ENCODE measurements around the gene MSH3.

MSH3 gene

GRCh38 chr5:80756292-80756691 lies 101.8 kb downstream of the MSH3 start:
- H3K4me2 ChIP-seq (ENCODE audit: low read length): no peak overlapping the region
- H3K27me3 ChIP-seq (ENCODE audit: control insufficient read depth, low read length): no peaks in the 10 kb centered on the region
- peaks cover 7% of the 10 kb centered on the region for H3K36me3 ChIP-seq (ENCODE audit: control insufficient read depth, low read length)

GRCh38 chr5:80757290-80757689 lies 102.8 kb downstream of the MSH3 start:
- Histone ChIP-seq H3K9me3 (ENCODE audit: control insufficient read depth, insufficient read depth, low read length) (no peaks in the 10 kb centered on the region), H3K27ac (ENCODE audit: low read depth, low read length) (no peak overlapping the region), H3K4me1 (ENCODE audit: control insufficient read depth, low read length) (no peaks in the 10 kb centered on the region), H3K27me3 (ENCODE audit: control insufficient read depth, low read length) (no peaks in the 10 kb centered on the region), H3F3A (ENCODE audit: control insufficient read depth, insufficient read depth) (no peaks in the 10 kb centered on the region), H3K79me2 (ENCODE audit: control insufficient read depth, low read length) (no peaks in the 10 kb centered on the region), H3K36me3 (ENCODE audit: control insufficient read depth, low read length) (peaks cover 6% of the 10 kb centered on the region), H3K9me2 (replicated peaks; ENCODE audit: control insufficient read depth, low read length) (no peaks in the 10 kb centered on the region), H3K4me2 (ENCODE audit: low read length) (no peak overlapping the region), H3K4me3 (ENCODE audit: low read length) (no peak overlapping the region), H4K20me1 (ENCODE audit: control insufficient read depth, insufficient read depth, low read depth, low read length) (no peaks in the 10 kb centered on the region)
- TF ChIP-seq CTCF (IDR thresholded peaks at IDR 0.05; ENCODE audit: low read depth, low read length, poor library complexity, severe bottlenecking): no peak
- TF ChIP-seq EZH2phosphoT487 (IDR thresholded peaks at IDR 0.05; ENCODE audit: borderline replicate concordance, low read length): no peak

More at GRCh38 chr5:80756292-80756691, 101.8 kb downstream of the MSH3 start:
- Histone ChIP-seq H3K9me2 (replicated peaks; ENCODE audit: control insufficient read depth, low read length) (no peaks in the 10 kb centered on the region), H3K9me3 (ENCODE audit: control insufficient read depth, insufficient read depth, low read length) (no peaks in the 10 kb centered on the region), H4K20me1 (ENCODE audit: control insufficient read depth, insufficient read depth, low read depth, low read length) (no peaks in the 10 kb centered on the region), H3F3A (ENCODE audit: control insufficient read depth, insufficient read depth) (no peaks in the 10 kb centered on the region), H3K27ac (ENCODE audit: low read depth, low read length) (no peak overlapping the region), H3K79me2 (ENCODE audit: control insufficient read depth, low read length) (no peaks in the 10 kb centered on the region), H3K4me3 (ENCODE audit: low read length) (no peak overlapping the region), H3K4me1 (ENCODE audit: control insufficient read depth, low read length) (no peaks in the 10 kb centered on the region)
- no peak for TF ChIP-seq EZH2phosphoT487 (IDR thresholded peaks at IDR 0.05; ENCODE audit: borderline replicate concordance, low read length)
- no peak for TF ChIP-seq CTCF (IDR thresholded peaks at IDR 0.05; ENCODE audit: low read depth, low read length, poor library complexity, severe bottlenecking)

DNA sequence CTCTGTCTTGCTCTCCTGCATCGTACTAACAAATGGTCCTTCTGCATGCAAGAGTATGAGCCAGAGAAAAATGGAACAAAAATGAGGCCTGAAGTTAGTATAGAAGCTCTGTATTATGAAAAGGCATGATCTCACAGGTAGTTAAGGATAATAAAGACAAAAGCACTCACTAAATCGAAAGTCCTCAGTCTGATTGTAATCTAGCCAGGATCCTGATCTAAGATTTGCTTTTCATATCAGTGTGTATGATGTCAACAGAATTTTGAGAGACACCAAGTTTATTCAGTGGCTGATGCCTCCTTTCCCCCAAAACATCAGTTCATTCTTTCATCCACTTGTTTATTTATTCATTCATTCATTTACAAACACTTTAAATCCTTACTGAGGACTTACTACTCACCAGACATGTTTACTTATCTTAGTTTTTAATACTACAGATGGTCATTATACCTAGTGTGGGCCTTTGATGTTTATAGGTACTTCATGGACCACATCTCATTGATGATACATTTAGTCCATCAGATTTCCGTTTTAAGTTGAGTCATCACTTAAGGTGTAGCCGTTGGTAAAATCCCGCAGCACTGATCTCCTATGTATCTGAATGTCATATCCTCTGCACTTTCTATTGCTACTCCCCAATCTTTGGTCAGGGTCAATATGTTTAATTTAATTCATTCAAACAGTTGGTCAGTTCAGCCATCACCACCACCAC lies 105.6 kb downstream of the MSH3 start:
- Histone ChIP-seq H3K9me2 (replicated peaks; ENCODE audit: control insufficient read depth, low read length) (no peaks in the 10 kb centered on the region), H4K20me1 (ENCODE audit: control insufficient read depth, insufficient read depth, low read depth, low read length) (no peaks in the 10 kb centered on the region), H3K27ac (ENCODE audit: low read depth, low read length) (no peak overlapping the region), H3K79me2 (ENCODE audit: control insufficient read depth, low read length) (no peaks in the 10 kb centered on the region), H3K9me3 (ENCODE audit: control insufficient read depth, insufficient read depth, low read length) (no peaks in the 10 kb centered on the region), H3K4me2 (ENCODE audit: low read length) (no peak overlapping the region), H3K36me3 (ENCODE audit: control insufficient read depth, low read length) (peaks cover 6% of the 10 kb centered on the region; the same call in 1 of the 2 replicates), H3K4me3 (ENCODE audit: low read length) (no peak overlapping the region), H3F3A (ENCODE audit: control insufficient read depth, insufficient read depth) (no peaks in the 10 kb centered on the region), H3K27me3 (ENCODE audit: control insufficient read depth, low read length) (no peaks in the 10 kb centered on the region), H3K4me1 (ENCODE audit: control insufficient read depth, low read length) (no peaks in the 10 kb centered on the region)
- no peak for TF ChIP-seq EZH2phosphoT487 (IDR thresholded peaks at IDR 0.05; ENCODE audit: borderline replicate concordance, low read length)
- TF ChIP-seq CTCF (IDR thresholded peaks at IDR 0.05; ENCODE audit: low read depth, low read length, poor library complexity, severe bottlenecking): no peak
